GM12878 (cell line): ENCODE measurements around the gene ALAD. TPM values are rescaled to one million over a fixed set of nuclear protein-coding genes. Genes with fewer than 3 reads are reported as not detected.

Source experiments
- ATAC-seq: fragments of 200-7000 bp; cut with Tn5 transposase; 3 replicates; pipeline ENCODE4 v1.9.1; 2020; ENCODE audit warnings: mild to moderate bottlenecking, moderate library complexity
- BruUV-seq: library from RNA; stranded (reverse); fragments of 400-500 nt; replicated peaks from 2 replicates; lab custom pipeline; 2021; lab: Mats Ljungman, UMichigan
- CTCF ChIA-PET: fragments of 300-600 bp; sonication (Branson Sonifier 250); formaldehyde crosslinking; extraction: SDS; loops from one replicate; lab custom pipeline; 2021; ENCODE audit warnings: inconsistent platforms; lab: Yijun Ruan, JAX
- POLR2A ChIA-PET: fragments of 350-600 bp; formaldehyde crosslinking; extraction: SDS; loops from one replicate; lab custom pipeline; 2021; ENCODE audit warnings: inconsistent platforms; lab: Charles Lee
- RAD21 ChIA-PET: fragments of 300-600 bp; sonication (Branson Sonifier 250); formaldehyde crosslinking; loops from one replicate; lab custom pipeline; 2023; ENCODE audit warnings: antibody characterized with exemption; ENCODE audit not compliant: unreplicated experiment; lab: Charles Lee
- SMC1A ChIA-PET: fragments of 300-600 bp; sonication (Branson Sonifier 250); formaldehyde crosslinking; loops from one replicate; lab custom pipeline; 2023; ENCODE audit not compliant: unreplicated experiment, uncharacterized antibody; lab: Charles Lee
- DNase-seq: peaks from one replicate; pipeline ENCODE4 v3.0.0-alpha.2; 2011; ENCODE audit warnings: low read depth, low spot score
- FAIRE-seq: peaks from 3 replicates; lab custom pipeline; 2011; peaks lifted over from hg19 to GRCh38; lab: Jason Lieb, UNC
- H2AFZ ChIP-seq: 2 replicates; pipeline ENCODE4 v1.6.0; 2011; ENCODE audit warnings: low read depth, low read length, control low read depth; ENCODE audit not compliant: control insufficient read depth
- H3K27ac ChIP-seq: 2 replicates; pipeline ENCODE4 v1.5.1; 2011; ENCODE audit warnings: control low read depth; ENCODE audit not compliant: control insufficient read depth, insufficient read depth
- H3K27me3 ChIP-seq, 2 experiments: replicated peaks in 1 of 2; 2 replicates each; pipeline versions ENCODE4 v1.6.0 to v1.6.1; 2011; ENCODE audit warnings: low read length in 1 of 2; ENCODE audit not compliant: control insufficient read depth in 2 of 2, insufficient read depth in 2 of 2
- H3K36me3 ChIP-seq, 2 experiments: 2 replicates each; pipeline ENCODE4 v1.5.1; 2011; ENCODE audit warnings: low read length in 1 of 2; ENCODE audit not compliant: control insufficient read depth in 2 of 2, insufficient read depth in 2 of 2
- H3K4me1 ChIP-seq: 2 replicates; pipeline ENCODE4 v1.6.1; 2011; ENCODE audit warnings: mild to moderate bottlenecking, low read length, moderate library complexity, mixed read lengths; ENCODE audit not compliant: control insufficient read depth, insufficient read depth
- H3K4me2 ChIP-seq: 2 replicates; pipeline ENCODE4 v1.6.0; 2011; ENCODE audit warnings: control low read depth; ENCODE audit not compliant: control insufficient read depth, insufficient read depth
- H3K4me3 ChIP-seq: fragments of 200-600 bp; sonication (generic); 2 replicates; pipeline ENCODE4 v1.5.1; 2016
- H3K79me2 ChIP-seq: 2 replicates; pipeline ENCODE4 v1.6.0; 2011; ENCODE audit warnings: low read length; ENCODE audit not compliant: control insufficient read depth, insufficient read depth
- H3K9ac ChIP-seq: 2 replicates; pipeline ENCODE4 v1.8.0; 2011; ENCODE audit warnings: low read length, control low read depth, mixed read lengths; ENCODE audit not compliant: control insufficient read depth, insufficient read depth
- H3K9me3 ChIP-seq: replicated peaks from 3 replicates; pipeline ENCODE4 v1.5.1; 2011; ENCODE audit warnings: mild to moderate bottlenecking, low read length; ENCODE audit not compliant: control insufficient read depth, insufficient read depth
- H4K20me1 ChIP-seq: 2 replicates; pipeline ENCODE4 v1.6.0; 2011; ENCODE audit not compliant: control insufficient read depth, insufficient read depth
- ATF7 ChIP-seq: fragments of 450-650 bp; IDR thresholded peaks from 2 replicates; pipeline ENCODE4 v1.6.1; 2016; ENCODE audit warnings: low read depth, mild to moderate bottlenecking
- CBFB ChIP-seq: IDR thresholded peaks from 2 replicates; pipeline ENCODE4 v1.6.1; 2016; ENCODE audit warnings: antibody characterized with exemption, low read depth
- CHD2 ChIP-seq: IDR thresholded peaks from 2 replicates; pipeline ENCODE4 v1.6.1; 2011; ENCODE audit warnings: low read depth, low read length, improper control_type of control experiment, borderline replicate concordance
- EP300 ChIP-seq, 2 experiments: fragments of 150-350 bp in 1 of 2; IDR thresholded peaks; 2 replicates each; pipeline ENCODE4 v1.6.1; 2011 to 2012; ENCODE audit warnings: low read depth in 2 of 2, low read length in 2 of 2, borderline replicate concordance in 1 of 2, improper control_type of control experiment in 1 of 2, inconsistent platforms in 1 of 2; ENCODE audit not compliant: control insufficient read depth in 1 of 2
- GABPA ChIP-seq: IDR thresholded peaks from 2 replicates; pipeline ENCODE4 v1.6.1; 2014; ENCODE audit warnings: antibody characterized with exemption, low read depth, mild to moderate bottlenecking, inconsistent platforms
- NBN ChIP-seq: fragments of 450-650 bp; IDR thresholded peaks from 2 replicates; pipeline ENCODE4 v1.6.1; 2016
- NFIC ChIP-seq: IDR thresholded peaks from 2 replicates; pipeline ENCODE4 v1.6.1; 2012; ENCODE audit warnings: low read depth, mild to moderate bottlenecking, inconsistent platforms, low read length, moderate library complexity
- NR2C1 ChIP-seq: fragments of 450-650 bp; IDR thresholded peaks from 2 replicates; pipeline ENCODE4 v1.6.1; 2017; ENCODE audit warnings: antibody characterized with exemption, mild to moderate bottlenecking, moderate library complexity
- NRF1 ChIP-seq: conservative IDR thresholded peaks from 2 replicates; pipeline ENCODE4 v1.6.1; 2011; ENCODE audit warnings: mild to moderate bottlenecking, low read depth, low read length, improper control_type of control experiment
- POLR2A ChIP-seq: IDR thresholded peaks from 2 replicates; pipeline ENCODE4 v1.6.1; 2011; ENCODE audit warnings: low read depth, mild to moderate bottlenecking, low read length
- POU2F2 ChIP-seq: IDR thresholded peaks from 3 replicates; pipeline ENCODE4 v1.6.1; 2011; ENCODE audit warnings: low read depth, mild to moderate bottlenecking, low read length, borderline replicate concordance
- RB1 ChIP-seq: fragments of 450-650 bp; formaldehyde crosslinking; IDR thresholded peaks from 2 replicates; pipeline ENCODE4 v1.6.1; 2017; ENCODE audit warnings: mild to moderate bottlenecking, borderline replicate concordance
- RFX5 ChIP-seq: IDR thresholded peaks from 2 replicates; pipeline ENCODE4 v1.6.1; 2011; ENCODE audit warnings: low read depth, low read length, improper control_type of control experiment
- RUNX3 ChIP-seq: IDR thresholded peaks from 2 replicates; pipeline ENCODE4 v1.6.1; 2012; ENCODE audit warnings: low read length, inconsistent platforms
- SMAD1 ChIP-seq: fragments of 450-650 bp; IDR thresholded peaks from 2 replicates; pipeline ENCODE4 v1.6.1; 2018; ENCODE audit warnings: mild to moderate bottlenecking, low read depth; ENCODE audit not compliant: partially characterized antibody
- ZSCAN29 ChIP-seq: fragments of 450-650 bp; IDR thresholded peaks from 2 replicates; pipeline ENCODE4 v1.6.1; 2017; ENCODE audit warnings: mild to moderate bottlenecking, moderate library complexity
- WGBS: methylation state at CpG from one replicate; pipeline ENCODE4 v1.1.6; 2016; ENCODE audit warnings: low lambda C conversion rate; ENCODE audit not compliant: insufficient replicate concordance, insufficient coverage; ENCODE audit errors: missing lambda C conversion rate; 5-methylcytosine and 5-hydroxymethylcytosine counted together
- in situ Hi-C: fragments of 300-500 bp; cut with MboI; formaldehyde crosslinking; loops from 9 replicates; pipeline ENCODE4 v1.14.3; 2018; ENCODE audit warnings: mixed read lengths
- intact Hi-C: fragments of 100-400 bp; cut with micrococcal nuclease; formaldehyde crosslinking; loops from one replicate; pipeline ENCODE4 v1.14.2; 2022; ENCODE audit not compliant: unreplicated experiment
- polyA plus RNA-seq, 11 experiments: library from polyadenylated mRNA; depleted of rRNA in 4 of 11; unstranded in 6 of 11; stranded (reverse) in 5 of 11; fragments of >200 nt; fragmentation: Nextera tagmentation in 4 of 11; fragmentation: Illumina TruSeq in 1 of 11; extraction: Ambion mirVana in 4 of 11; extraction: Trizol in 1 of 11; gene quantifications; 1 replicate in 1 of 11; 2 replicates in 10 of 11; pipeline versions ENCODE4 v1.2.1 to v1.2.3, GENCODE V29; 2011 to 2016; ENCODE audit warnings: inconsistent platforms in 2 of 11, missing spikeins in 2 of 11, low read depth in 1 of 11
- total RNA-seq, 4 experiments: library from RNA; depleted of rRNA in 3 of 4; stranded (reverse); fragments of >200 nt in 3 of 4; fragmentation: Illumina TruSeq in 1 of 4; extraction: Trizol in 1 of 4; gene quantifications; 2 replicates each; pipeline versions ENCODE4 v1.2.1 to v1.2.3, GENCODE V29; 2013 to 2021
- TF ChIP-seq, protein P1 (sequence below): fragments of 450-650 bp; IDR thresholded peaks from 2 replicates; pipeline ENCODE4 v1.6.1; 2016; ENCODE audit warnings: mild to moderate bottlenecking
- TF ChIP-seq, protein P2 (sequence below): fragments of 450-650 bp; conservative IDR thresholded peaks from 2 replicates; pipeline ENCODE4 v1.6.1; 2017; ENCODE audit warnings: mild to moderate bottlenecking, moderate library complexity

Gene ALAD
- total and polyA plus RNA-seq, 10 of the 15 experiments (the other 5 are each of a cell fraction or from before 2014, with no cell fraction given) = 2.4 to 21.6 (median 12.9) TPM

DNA sequence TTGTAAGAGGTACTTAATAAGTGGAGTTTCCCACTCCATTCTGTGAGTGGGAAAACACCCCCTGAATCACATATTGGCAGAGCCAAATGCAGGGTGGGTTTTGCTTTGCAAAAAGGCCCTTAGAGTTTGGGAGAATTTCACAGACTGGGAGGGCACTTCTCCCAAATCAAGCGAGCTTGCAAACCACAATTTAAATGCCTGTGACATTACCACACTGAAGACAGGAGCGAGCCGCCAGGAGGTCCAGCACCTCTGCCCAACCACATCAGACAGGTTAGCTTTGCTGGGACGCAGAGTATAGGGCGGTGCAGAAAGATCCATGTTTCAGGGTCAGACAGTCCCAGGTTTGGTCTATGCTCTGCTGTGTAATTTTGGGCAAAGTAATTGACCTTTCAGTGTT is 2.3 kb downstream of the ALAD start (continued):
- TF ChIP-seq GABPA (no peak), POU2F2 (no peak), RFX5 (no peak)
- TF ChIP-seq, protein P1, sequence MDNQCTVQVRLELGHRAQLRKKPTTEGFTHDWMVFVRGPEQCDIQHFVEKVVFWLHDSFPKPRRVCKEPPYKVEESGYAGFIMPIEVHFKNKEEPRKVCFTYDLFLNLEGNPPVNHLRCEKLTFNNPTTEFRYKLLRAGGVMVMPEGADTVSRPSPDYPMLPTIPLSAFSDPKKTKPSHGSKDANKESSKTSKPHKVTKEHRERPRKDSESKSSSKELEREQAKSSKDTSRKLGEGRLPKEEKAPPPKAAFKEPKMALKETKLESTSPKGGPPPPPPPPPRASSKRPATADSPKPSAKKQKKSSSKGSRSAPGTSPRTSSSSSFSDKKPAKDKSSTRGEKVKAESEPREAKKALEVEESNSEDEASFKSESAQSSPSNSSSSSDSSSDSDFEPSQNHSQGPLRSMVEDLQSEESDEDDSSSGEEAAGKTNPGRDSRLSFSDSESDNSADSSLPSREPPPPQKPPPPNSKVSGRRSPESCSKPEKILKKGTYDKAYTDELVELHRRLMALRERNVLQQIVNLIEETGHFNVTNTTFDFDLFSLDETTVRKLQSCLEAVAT = no peak

DNA sequence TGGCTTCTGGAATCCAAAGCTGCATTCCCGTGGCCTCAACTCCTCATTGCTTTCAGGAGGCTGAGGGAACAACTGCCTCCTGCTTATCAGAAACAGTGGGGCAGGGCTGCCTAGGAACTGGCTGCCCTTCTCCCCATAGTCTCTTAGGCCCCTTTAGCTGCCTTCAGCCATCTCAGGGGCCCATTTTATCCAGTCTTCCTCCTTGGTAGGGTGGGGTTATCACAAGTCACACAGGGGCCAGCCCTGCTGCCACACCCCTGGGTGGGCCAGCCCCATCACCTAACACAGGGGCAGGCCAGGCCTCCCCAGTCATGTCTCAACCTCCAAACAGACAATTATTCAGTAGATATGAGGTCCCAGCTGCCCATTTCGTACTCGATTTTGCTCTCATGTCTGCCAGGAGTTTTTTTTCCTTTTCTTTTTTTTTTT is 3.9 kb downstream of the ALAD start:
- RAD21 ChIA-PET = no interaction called here
- SMC1A ChIA-PET = interaction anchor here (1.0 to 3.8 kb wide), 2 partner anchors 12 to 123 kb away, joined by 3 to 12 read pairs; partner anchors contain the start of gene CDC26
- H3K9ac ChIP-seq = no peak overlapping the region
- no peak overlapping the region for H3K4me3 ChIP-seq
- H4K20me1 ChIP-seq = no peaks in the 10 kb centered on the region
- FAIRE-seq = no peak
- no peak for ATAC-seq
- BruUV-seq = no TSS peak
- no peak overlapping the region for H2AFZ ChIP-seq
- intact Hi-C loops (no loop called here), in situ Hi-C loops (no loop called here)
- H3K36me3 ChIP-seq = no peaks in the 10 kb centered on the region
- WGBS = 88% methylated on average over 3 of the region's 3 CpGs
- no peak for TF ChIP-seq POLR2A
- TF ChIP-seq, protein P2, sequence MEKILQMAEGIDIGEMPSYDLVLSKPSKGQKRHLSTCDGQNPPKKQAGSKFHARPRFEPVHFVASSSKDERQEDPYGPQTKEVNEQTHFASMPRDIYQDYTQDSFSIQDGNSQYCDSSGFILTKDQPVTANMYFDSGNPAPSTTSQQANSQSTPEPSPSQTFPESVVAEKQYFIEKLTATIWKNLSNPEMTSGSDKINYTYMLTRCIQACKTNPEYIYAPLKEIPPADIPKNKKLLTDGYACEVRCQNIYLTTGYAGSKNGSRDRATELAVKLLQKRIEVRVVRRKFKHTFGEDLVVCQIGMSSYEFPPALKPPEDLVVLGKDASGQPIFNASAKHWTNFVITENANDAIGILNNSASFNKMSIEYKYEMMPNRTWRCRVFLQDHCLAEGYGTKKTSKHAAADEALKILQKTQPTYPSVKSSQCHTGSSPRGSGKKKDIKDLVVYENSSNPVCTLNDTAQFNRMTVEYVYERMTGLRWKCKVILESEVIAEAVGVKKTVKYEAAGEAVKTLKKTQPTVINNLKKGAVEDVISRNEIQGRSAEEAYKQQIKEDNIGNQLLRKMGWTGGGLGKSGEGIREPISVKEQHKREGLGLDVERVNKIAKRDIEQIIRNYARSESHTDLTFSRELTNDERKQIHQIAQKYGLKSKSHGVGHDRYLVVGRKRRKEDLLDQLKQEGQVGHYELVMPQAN = no peak
- TF ChIP-seq NBN = no peak
- TF ChIP-seq NRF1 = no peak
- no peak for TF ChIP-seq CBFB
- TF ChIP-seq RB1 = no peak
- TF ChIP-seq NR2C1 = no peak
- TF ChIP-seq ZSCAN29 = no peak
- no peak for TF ChIP-seq SMAD1
- no peak for TF ChIP-seq ATF7
- TF ChIP-seq NFIC = no peak
- TF ChIP-seq CHD2 = no peak
- TF ChIP-seq, protein P1 = no peak
- no peak for TF ChIP-seq EP300 (IDR thresholded peaks at IDR 0.05; ENCODE audit: borderline replicate concordance in 1 of 2, control insufficient read depth in 1 of 2, low read depth in 2 of 2, low read length in 2 of 2)
- TF ChIP-seq RUNX3 = no peak
- no peak for DNase-seq
- H3K9me3 ChIP-seq = no peaks in the 10 kb centered on the region
- CTCF ChIA-PET = interaction anchor here (0.9 to 9.2 kb wide), 3 partner anchors 13 to 258 kb away, joined by 3 to 96 read pairs (median 4); partner anchors contain the start of genes C9orf43, CDC26, POLE3 and PRPF4
- H3K27ac ChIP-seq = no peak overlapping the region
- H3K4me2 ChIP-seq = no peak overlapping the region
- H3K79me2 ChIP-seq = no peaks in the 10 kb centered on the region; the same call in 1 of the 2 replicates
- no peaks in the 10 kb centered on the region for H3K4me1 ChIP-seq
- no peaks in the 10 kb centered on the region for H3K27me3 ChIP-seq
- POLR2A ChIA-PET = no interaction called here
